ENCODE measurements around the gene C2orf78. TPM values are rescaled to one million over a fixed set of nuclear protein-coding genes. Genes with fewer than 3 reads are reported as not detected.

Gene C2orf78
- total RNA-seq, 6 experiments from 2014 or later: not detected

- Mint-ChIP-seq H3K4me1 (ENCODE audit: low read depth) (peaks cover 13% of the 10 kb centered on the region), H3K27ac (no peak overlapping the region), H3K36me3 (ENCODE audit: low read depth) (no peaks in the 10 kb centered on the region), H3K27me3 (ENCODE audit: insufficient read depth) (peaks cover 12% of the 10 kb centered on the region), H3K4me3 (no peak overlapping the region), H3K9me3 (no peaks in the 10 kb centered on the region)
- TF ChIP-seq CTCF (IDR thresholded peaks at IDR 0.05): no peak
- DNase-seq: no peak
Observed at GRCh38 chr2:73822991-73823390, 39.0 kb downstream of the C2orf78 start.

DNA sequence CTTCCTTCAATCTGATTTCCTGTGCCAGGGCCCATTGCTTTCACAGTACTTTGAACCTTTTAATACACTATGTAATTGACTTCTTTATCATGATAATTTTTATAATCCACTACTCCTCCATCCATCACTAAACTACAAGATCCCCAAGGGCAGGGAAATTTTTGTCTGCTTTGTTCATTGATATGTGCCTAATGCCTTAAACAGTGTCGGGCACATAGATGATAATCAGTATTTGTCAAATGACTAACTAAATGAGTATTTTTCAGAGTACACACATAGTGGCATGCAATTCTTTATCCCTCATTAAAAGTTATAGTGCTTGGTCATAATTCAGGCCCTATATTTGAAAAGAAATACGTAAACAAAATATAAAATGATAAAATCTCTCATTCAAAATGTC is 39.4 kb downstream of the C2orf78 start:
- no peaks in the 10 kb centered on the region for H3K9me3 Mint-ChIP-seq
- no peaks in the 10 kb centered on the region for H3K36me3 Mint-ChIP-seq (ENCODE audit: low read depth)
- H3K4me3 Mint-ChIP-seq: no peak overlapping the region
- H3K4me1 Mint-ChIP-seq (ENCODE audit: low read depth): peaks cover 14% of the 10 kb centered on the region
- no peak for TF ChIP-seq CTCF (IDR thresholded peaks at IDR 0.05)
- DNase-seq: peak; percentile 3
- H3K27ac Mint-ChIP-seq: no peak overlapping the region
- peaks cover 12% of the 10 kb centered on the region for H3K27me3 Mint-ChIP-seq (ENCODE audit: insufficient read depth)

- Mint-ChIP-seq H3K27me3 (ENCODE audit: insufficient read depth) (peaks cover 10% of the 10 kb centered on the region), H3K4me3 (no peak overlapping the region), H3K9me3 (no peaks in the 10 kb centered on the region), H3K4me1 (ENCODE audit: low read depth) (peaks cover 18% of the 10 kb centered on the region), H3K27ac (no peak overlapping the region), H3K36me3 (ENCODE audit: low read depth) (no peaks in the 10 kb centered on the region)
- peak; percentile 93 for TF ChIP-seq CTCF (IDR thresholded peaks at IDR 0.05)
- peak; percentile 71 for DNase-seq
Observed at GRCh38 chr2:73823916-73824523, 40.0 kb downstream of the C2orf78 start.

GRCh38 chr2:73825408-73825807 is 41.4 kb downstream of the C2orf78 start:
- H3K27ac Mint-ChIP-seq: no peak overlapping the region
- no peaks in the 10 kb centered on the region for H3K9me3 Mint-ChIP-seq
- no peak overlapping the region for H3K4me3 Mint-ChIP-seq
- no peak for DNase-seq
- peaks cover 30% of the 10 kb centered on the region for H3K4me1 Mint-ChIP-seq (ENCODE audit: low read depth)
- no peaks in the 10 kb centered on the region for H3K36me3 Mint-ChIP-seq (ENCODE audit: low read depth)
- no peak for TF ChIP-seq CTCF (IDR thresholded peaks at IDR 0.05)
- peaks cover 10% of the 10 kb centered on the region for H3K27me3 Mint-ChIP-seq (ENCODE audit: insufficient read depth)

DNA sequence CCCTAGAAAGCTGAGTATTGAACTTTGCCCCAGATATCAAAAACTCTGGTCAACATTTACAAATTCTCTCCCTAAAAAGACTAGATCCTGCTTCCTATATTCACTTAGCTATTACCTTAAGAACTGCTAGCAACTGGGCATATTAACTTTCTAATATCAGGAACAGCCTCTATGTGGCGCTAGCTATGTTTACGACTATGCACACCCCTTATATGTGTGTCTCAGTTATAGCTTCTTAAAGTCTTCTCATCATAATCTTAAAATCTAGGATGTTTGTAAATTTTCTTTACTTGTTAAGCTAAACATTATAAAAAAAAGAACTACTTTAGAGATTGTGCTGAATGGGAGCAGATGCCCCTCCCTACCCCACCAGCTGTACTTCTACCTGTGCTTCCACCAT is 43.0 kb downstream of the C2orf78 start:
- H3K27ac Mint-ChIP-seq: no peak overlapping the region
- peak; percentile 62 for TF ChIP-seq CTCF (IDR thresholded peaks at IDR 0.05)
- H3K9me3 Mint-ChIP-seq: no peaks in the 10 kb centered on the region
- H3K36me3 Mint-ChIP-seq (ENCODE audit: low read depth): peaks cover 5% of the 10 kb centered on the region; the same call in 1 of the 2 replicates
- peaks cover 44% of the 10 kb centered on the region for H3K4me1 Mint-ChIP-seq (ENCODE audit: low read depth)
- peak; percentile 25 for DNase-seq
- H3K27me3 Mint-ChIP-seq (ENCODE audit: insufficient read depth): peaks cover 4% of the 10 kb centered on the region; the same call in 1 of the 2 replicates
- 0 out of 2 replicates have a peak overlapping the region, but pooled peaks have one; percentile 65 for H3K4me3 Mint-ChIP-seq
